ENCODE data around the gene NHLH1. TPM values are rescaled to one million over a fixed set of nuclear protein-coding genes. Genes with fewer than 3 reads are reported as not detected.

The NHLH1 gene
- total RNA-seq, 6 donors from 2014 or later: 0.20 to 1.0 (median 0.33) TPM; not detected in 3

GRCh38 chr1:160394673-160395072 is 27.8 kb downstream of the NHLH1 start:
- ATAC-seq (ENCODE audit: low FRiP score in 2 of 2): no peak
- Histone ChIP-seq H3K4me1 (peaks cover 0 to under 1% (median 0%) of the 10 kb centered on the region in 4 donors), H3K27ac (no peak overlapping the region), H3K36me3 (no peaks in the 10 kb centered on the region), H3K9me3 (no peaks in the 10 kb centered on the region), H3K4me3 (no peak overlapping the region), H3K27me3 (no peaks in the 10 kb centered on the region)
- WGBS, 2 donors: 94 to 96% methylated on average over 8 of the region's 8 CpGs
- no peak for DNase-seq
- TF ChIP-seq EP300 (IDR thresholded peaks at IDR 0.05) (no peak), POLR2AphosphoS5 (IDR thresholded peaks at IDR 0.05) (no peak), CTCF (IDR thresholded peaks at IDR 0.05) (no peak), POLR2A (IDR thresholded peaks at IDR 0.05) (no peak)

- H3K4me3 ChIP-seq: no peak overlapping the region
- DNase-seq (no peak), ATAC-seq (ENCODE audit: low FRiP score in 2 of 2) (no peak)
- TF ChIP-seq EP300 (IDR thresholded peaks at IDR 0.05) (no peak), POLR2A (IDR thresholded peaks at IDR 0.05) (no peak), POLR2AphosphoS5 (IDR thresholded peaks at IDR 0.05) (no peak), CTCF (IDR thresholded peaks at IDR 0.05) (no peak)
- H3K27ac ChIP-seq: no peak overlapping the region
- H3K27me3 ChIP-seq: peaks cover 0 to 13% (median 6%) of the 10 kb centered on the region in 4 donors
- H3K9me3 ChIP-seq: no peaks in the 10 kb centered on the region
- WGBS, 2 donors: 17 to 75% methylated on average over 1 of the region's 1 CpG
- H3K4me1 ChIP-seq: peaks cover 15 to 27% (median 18%) of the 10 kb centered on the region in 4 donors
- no peaks in the 10 kb centered on the region for H3K36me3 ChIP-seq
Observed at GRCh38 chr1:160397651-160398050, 30.8 kb downstream of the NHLH1 start.

- H3K27me3 ChIP-seq: peaks cover 0 to 13% (median 6%) of the 10 kb centered on the region in 4 donors
- H3K4me3 ChIP-seq: no peak overlapping the region
- H3K36me3 ChIP-seq: no peaks in the 10 kb centered on the region
- ATAC-seq (ENCODE audit: low FRiP score in 2 of 2): no peak
- no peak overlapping the region for H3K27ac ChIP-seq
- H3K4me1 ChIP-seq: peaks cover 15 to 37% (median 23%) of the 10 kb centered on the region in 4 donors
- WGBS, 2 donors: 76% methylated on average over 3 of the region's 4 CpGs; no CpG with 5 or more reads in 1 of the 2 donors
- H3K9me3 ChIP-seq: no peaks in the 10 kb centered on the region
- TF ChIP-seq POLR2AphosphoS5 (IDR thresholded peaks at IDR 0.05) (no peak), CTCF (IDR thresholded peaks at IDR 0.05) (no peak), POLR2A (IDR thresholded peaks at IDR 0.05) (no peak), EP300 (IDR thresholded peaks at IDR 0.05) (no peak)
- DNase-seq: no peak
Observed at GRCh38 chr1:160398823-160399222, 32.0 kb downstream of the NHLH1 start.

GRCh38 chr1:160399544-160400222 is 32.8 kb downstream of the NHLH1 start:
- peaks cover 0 to 13% (median 6%) of the 10 kb centered on the region in 4 donors for H3K27me3 ChIP-seq
- no peaks in the 10 kb centered on the region for H3K9me3 ChIP-seq
- DNase-seq (no peak), ATAC-seq (ENCODE audit: low FRiP score in 2 of 2) (peak in 1 of 2 donors; percentile 7)
- peak overlapping the region; percentile 52 to 79 (median 70) for H3K4me3 ChIP-seq
- H3K27ac ChIP-seq: peak overlapping the region; percentile 52 to 87 (median 72)
- WGBS, 2 donors: 40 to 47% methylated on average over 17 of the region's 17 CpGs
- no peaks in the 10 kb centered on the region for H3K36me3 ChIP-seq
- peak in 1 of 6 experiments; percentile 5 for TF ChIP-seq CTCF (IDR thresholded peaks at IDR 0.05)
- TF ChIP-seq EP300 (IDR thresholded peaks at IDR 0.05): no peak
- no peak for TF ChIP-seq POLR2AphosphoS5 (IDR thresholded peaks at IDR 0.05)
- no peak for TF ChIP-seq POLR2A (IDR thresholded peaks at IDR 0.05)
- peaks cover 15 to 41% (median 27%) of the 10 kb centered on the region in 4 donors for H3K4me1 ChIP-seq
